GM21576 (cell line): ENCODE data around the gene GREB1L.
"Not testable (repeated sequence)": the region's sequence is repeated elsewhere in the genome, so short reads cannot be mapped to it uniquely, and the experiment has no call there.

Source experiments
- ATAC-seq: cut with Tn5 transposase; IDR thresholded peaks from one replicate; pipeline ENCODE4 v1.9.1; 2021; ENCODE audit warnings: mild to moderate bottlenecking, moderate library complexity; ENCODE audit not compliant: unreplicated experiment

The GREB1L gene

GRCh38 chr18:21303895-21304294 lies 61.9 kb downstream of the GREB1L start:
- ATAC-seq: no peak

DNA sequence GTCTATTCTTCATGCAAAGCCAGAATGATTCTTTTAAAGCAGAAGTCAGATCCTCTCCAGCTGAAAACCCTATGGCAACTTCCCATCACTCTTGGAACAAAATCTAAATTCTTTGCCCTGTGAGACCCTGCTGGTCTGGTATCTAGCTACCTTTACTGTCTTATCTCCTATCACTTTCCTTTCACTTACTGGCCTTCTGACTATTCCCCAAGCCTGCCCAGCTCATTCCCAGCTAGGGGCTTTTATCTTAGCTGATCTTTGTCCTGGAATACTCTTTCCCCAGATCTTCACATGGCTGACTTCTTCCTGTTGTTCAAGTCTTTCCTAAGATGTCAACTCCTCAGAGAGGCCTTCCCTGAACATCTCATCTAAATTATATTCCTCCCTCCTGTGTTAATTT lies 63.6 kb downstream of the GREB1L start:
- ATAC-seq: no peak

DNA sequence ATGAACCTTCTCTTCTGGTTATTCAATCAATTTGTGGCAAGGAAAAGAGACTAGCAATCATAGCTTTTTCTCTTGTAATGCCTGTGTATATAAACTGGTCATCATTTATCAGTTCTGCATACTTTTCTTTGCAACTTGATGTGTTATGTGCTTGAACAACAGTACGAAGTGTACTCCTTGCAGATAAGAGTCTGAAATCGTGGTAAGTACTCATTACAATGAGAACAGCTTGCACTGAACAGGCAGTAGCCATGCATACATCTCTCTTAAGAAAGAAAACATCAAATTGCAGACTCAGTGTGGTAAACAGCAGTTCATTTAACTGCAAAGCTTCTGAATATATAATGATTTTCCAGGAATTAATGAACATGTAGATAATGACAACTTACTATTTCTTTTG lies 64.3 kb downstream of the GREB1L start:
- ATAC-seq: no peak

- no peak for ATAC-seq
Measured at GRCh38 chr18:21307578-21307977, 65.5 kb downstream of the GREB1L start.

DNA sequence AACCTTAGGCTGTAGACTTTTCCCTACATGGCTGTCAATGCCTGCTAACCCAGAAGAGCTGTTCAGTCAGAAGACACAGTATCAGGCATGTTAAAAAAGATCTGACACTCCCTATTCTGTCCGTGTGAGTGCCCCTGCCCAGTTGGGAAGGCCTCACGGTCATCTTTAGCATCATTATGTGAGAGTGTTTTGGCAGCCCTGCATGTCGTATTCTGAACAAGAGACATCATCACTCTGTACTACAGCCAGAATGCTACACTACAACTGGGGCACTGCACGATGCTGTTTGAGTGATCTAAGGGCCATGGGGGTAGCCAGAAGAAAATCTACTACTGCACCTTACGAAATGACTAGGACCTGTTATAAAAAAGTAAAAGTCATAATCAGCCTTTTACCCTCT lies 67.2 kb downstream of the GREB1L start:
- no peak for ATAC-seq

DNA sequence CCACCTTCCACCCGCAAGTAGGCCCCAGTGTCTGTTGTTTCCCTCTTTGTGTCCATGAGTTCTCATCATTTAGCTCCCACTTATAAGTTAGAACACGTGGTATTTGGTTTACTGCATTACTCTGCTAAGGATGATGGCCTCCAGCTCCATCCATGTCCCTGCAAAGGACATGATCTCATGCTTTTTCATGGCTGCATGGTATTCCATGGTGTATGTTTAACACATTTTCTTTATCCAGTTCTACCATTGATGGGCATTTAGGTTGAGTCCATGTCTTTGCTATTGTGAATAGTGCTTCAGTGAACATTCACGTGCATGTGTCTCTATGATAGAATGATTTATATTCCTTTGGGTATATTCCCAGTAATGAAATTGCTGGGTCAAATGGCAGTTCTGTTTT lies 69.9 kb downstream of the GREB1L start:
- ATAC-seq: not testable (repeated sequence)

- ATAC-seq: no peak
Measured at GRCh38 chr18:21313576-21313975, 71.5 kb downstream of the GREB1L start.

DNA sequence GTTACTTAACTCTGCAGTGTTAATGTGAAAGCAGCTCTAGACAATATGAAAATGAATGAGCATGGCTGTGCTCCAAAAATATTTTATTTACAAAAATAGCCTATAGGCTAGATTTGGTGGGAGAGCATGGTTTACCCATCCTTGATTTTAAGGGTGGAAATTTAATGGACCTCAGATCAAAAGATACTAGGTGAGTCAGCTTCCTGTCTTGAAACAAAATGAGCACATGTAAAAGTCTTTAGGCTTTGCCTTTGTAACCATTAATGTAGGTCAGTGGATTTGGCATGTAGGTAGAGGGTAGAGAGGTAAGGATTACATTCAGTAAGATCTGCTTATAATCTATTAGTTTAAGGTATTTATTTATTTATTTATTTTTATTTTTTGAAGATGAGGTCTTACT lies 72.7 kb downstream of the GREB1L start:
- ATAC-seq: no peak

- not testable (repeated sequence) for ATAC-seq
Measured at GRCh38 chr18:21315126-21315525, 73.1 kb downstream of the GREB1L start.

- no peak for ATAC-seq
Measured at GRCh38 chr18:21315741-21316197, 73.7 kb downstream of the GREB1L start.

DNA sequence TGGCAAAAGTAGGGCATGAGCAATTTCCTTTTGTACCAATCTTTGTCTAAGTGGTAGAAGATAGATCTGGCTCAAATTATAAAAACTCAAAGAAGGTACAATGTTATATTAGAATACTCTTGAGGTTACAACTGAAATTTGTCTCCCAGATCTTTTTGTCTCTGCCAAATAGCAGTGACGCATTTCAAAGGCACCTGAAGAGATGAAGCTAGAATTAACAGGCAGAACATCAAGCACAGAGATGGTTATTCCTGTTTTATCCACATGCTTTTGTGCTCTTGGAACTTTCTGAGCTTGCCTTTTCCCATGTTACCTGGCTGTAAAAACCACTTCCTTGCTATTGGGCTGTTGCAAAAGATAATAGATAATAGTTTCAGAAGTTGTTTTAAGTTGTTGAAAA lies 74.3 kb downstream of the GREB1L start:
- no peak for ATAC-seq

- no peak for ATAC-seq
Measured at GRCh38 chr18:21321711-21322110, 79.7 kb downstream of the GREB1L start.

DNA sequence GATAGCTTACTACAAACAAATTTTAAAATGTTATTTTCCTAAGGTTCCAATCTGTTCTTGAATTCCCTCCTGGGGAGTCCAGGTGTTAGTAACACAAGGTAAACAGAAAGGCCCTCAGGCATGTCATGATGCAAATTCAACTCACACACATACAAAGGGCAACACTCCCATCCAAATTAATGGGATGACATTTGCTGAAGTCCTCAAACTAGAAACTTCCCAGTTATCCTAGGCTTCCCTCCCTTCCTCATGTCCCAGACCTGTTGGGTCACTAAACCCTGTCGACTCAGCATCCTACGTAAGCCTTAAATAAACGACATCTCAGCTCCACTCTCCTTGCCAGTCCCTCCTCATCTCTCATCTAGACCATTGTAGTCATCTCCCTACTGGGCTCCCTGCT lies 85.1 kb downstream of the GREB1L start:
- ATAC-seq: no peak

GRCh38 chr18:21330122-21330701 lies 88.2 kb downstream of the GREB1L start:
- ATAC-seq: no peak

DNA sequence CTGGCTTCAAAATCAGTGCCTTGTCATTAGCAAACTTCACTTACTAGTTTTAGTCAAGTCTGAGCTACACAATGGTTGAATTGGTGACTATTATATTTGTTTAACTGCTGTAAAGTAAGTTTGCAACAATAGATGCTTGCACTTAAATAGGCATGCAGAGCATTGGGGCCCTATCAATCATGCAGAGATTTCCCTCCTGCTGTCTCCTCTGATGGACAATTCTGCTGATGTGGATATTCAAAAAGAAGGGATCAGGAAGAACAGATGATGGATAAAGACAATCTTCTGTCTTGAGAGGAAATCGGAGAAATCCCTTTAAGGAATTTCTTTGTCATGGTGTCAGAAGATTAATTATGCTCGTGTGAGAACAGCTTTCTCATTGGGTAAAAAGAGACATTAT lies 89.0 kb downstream of the GREB1L start:
- ATAC-seq: no peak

DNA sequence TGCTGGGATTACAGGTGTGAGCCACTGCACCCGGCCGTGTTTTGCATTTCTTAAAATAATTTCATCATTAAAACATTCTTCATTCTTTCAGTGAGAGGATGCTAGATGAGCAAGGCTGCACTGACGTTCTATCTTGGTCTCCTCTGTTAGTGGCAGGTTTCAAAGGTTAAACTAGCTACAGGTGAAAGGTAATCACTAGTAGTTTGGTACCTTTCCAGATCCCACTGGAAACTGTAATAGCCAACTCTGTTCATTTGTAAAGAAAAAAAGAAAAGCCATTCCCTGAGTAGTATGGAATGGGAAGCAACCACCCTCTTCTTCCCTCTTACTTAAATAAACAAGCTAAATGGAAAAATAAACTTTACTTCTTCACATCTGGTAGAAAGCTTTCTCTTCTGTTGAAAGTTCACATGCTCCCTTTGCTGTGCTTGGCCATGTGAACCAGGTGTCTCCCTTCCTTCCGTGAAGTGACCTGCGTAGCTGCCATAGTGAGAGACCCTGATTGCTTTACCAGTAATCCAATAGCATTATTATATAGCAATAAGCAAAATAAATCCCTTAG lies 94.0 kb downstream of the GREB1L start:
- no peak for ATAC-seq

DNA sequence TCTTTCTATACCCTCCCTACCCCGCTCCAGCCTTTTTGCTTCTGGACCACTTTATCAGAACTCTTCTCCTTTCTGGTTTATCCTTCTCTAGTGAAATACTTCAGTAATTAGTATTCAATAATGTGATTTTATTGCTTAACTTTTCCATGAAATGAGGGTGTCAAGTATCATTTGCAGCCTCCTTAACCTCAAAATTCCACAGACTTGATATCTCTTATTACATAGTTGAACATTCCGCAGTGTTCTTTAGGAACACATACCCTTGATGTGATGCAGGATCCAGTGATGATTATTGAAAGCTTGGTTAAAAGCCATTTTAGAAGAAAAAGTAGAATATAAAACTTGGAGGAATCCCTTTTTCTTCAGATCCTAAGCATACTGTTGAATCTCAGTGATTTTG lies 94.8 kb downstream of the GREB1L start:
- no peak for ATAC-seq

GRCh38 chr18:21341141-21341540 lies 99.1 kb downstream of the GREB1L start:
- ATAC-seq: no peak

GRCh38 chr18:21342372-21342771 lies 100.3 kb downstream of the GREB1L start:
- no peak for ATAC-seq

DNA sequence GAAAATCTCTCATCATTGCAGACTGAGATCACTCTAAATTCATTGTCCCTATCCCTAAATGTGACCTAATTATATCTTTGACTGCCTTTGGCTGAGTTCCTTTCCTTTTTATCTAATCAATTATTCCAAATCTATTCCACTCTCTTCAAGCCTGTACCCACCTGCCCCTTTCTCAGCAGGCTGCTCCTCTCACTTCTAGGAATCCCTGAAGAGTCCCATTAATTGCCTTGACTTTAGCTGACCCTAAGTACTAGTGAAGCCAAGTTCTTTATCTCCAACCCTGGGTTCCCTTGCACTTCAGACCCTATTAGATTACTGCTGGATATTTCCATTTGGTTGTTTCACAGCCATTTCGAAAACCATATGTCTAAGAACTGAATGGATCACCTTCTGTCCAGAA lies 102.8 kb downstream of the GREB1L start:
- ATAC-seq: no peak

DNA sequence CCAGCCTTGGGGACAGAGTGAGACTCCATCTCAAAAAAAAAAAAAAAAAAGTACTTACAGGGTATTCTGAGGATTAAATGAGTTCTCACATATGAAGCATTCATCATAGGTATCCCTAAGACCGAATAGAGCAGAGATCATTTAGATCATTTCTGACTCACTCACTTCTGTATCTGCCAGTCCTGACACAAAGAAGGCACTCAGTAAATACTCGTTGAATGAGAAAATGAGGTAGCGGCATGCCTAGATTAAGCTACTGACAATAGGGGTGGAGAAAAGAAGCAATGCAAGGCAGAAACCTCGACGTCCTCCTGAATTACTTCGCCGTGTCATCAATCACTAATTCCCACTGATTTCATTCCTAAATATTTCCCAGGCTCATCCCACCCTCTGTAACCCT lies 103.8 kb downstream of the GREB1L start:
- no peak for ATAC-seq

GRCh38 chr18:21359746-21360145 lies 117.7 kb downstream of the GREB1L start:
- no peak for ATAC-seq

DNA sequence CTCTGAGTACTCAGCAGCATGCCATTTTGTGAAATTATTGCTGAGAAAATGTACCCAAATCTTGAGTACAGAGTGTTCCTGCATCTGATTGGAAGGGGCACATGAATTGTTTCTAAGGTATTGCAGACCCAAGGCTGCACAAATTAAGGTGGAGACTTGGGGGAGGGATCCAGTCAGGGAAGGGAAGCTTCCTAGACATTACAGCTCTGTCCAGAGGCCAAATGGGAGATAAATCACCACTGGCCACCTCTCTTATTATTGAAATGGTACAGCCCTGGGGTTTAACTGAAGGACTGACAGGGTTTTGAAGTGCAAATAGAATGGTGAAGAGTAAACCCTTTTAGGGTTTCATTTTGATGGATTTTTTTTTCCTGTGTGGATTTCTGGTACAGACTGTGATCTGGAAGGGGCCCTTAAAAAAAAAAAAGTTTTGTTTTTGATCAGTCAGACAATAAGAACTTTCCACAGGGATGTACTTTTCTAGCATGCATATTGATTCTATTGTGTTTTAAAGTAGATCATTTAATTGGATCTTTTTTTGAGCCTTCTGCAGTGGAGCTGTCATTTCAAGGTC lies 119.4 kb downstream of the GREB1L start:
- no peak for ATAC-seq
